GM23338 (cell line): ENCODE data around the gene SCNN1B. TPM values are rescaled to one million over a fixed set of nuclear protein-coding genes. Genes with fewer than 3 reads are reported as not detected.

Experiments
- ATAC-seq: fragments of 200-7000 bp; cut with Tn5 transposase; 3 replicates; pipeline ENCODE4 v1.9.1; 2020
- DNase-seq: peaks from one replicate; pipeline ENCODE4 v3.0.0-alpha.2; 2015; ENCODE audit warnings: low spot score
- H2AFZ ChIP-seq: fragments of 200-600 bp; sonication (generic); 2 replicates; pipeline ENCODE4 v1.8.0; 2016; ENCODE audit warnings: antibody characterized with exemption, mild to moderate bottlenecking, moderate library complexity
- H3F3A ChIP-seq: fragments of 200-600 bp; sonication (generic); replicated peaks from 2 replicates; pipeline ENCODE4 v1.8.0; 2017; ENCODE audit warnings: antibody characterized with exemption, mixed run types, low read depth
- H3K27ac ChIP-seq: fragments of 200-600 bp; sonication (generic); 2 replicates; pipeline ENCODE4 v1.6.1; 2016; ENCODE audit warnings: low read depth
- H3K27me3 ChIP-seq: fragments of 200-600 bp; sonication (generic); 2 replicates; pipeline ENCODE4 v1.8.0; 2016; ENCODE audit warnings: mild to moderate bottlenecking, mixed run types, moderate library complexity; ENCODE audit not compliant: insufficient read depth
- H3K36me3 ChIP-seq: fragments of 200-600 bp; sonication (generic); 2 replicates; pipeline ENCODE4 v1.8.0; 2016; ENCODE audit warnings: mild to moderate bottlenecking; ENCODE audit not compliant: insufficient read depth
- H3K4me1 ChIP-seq: fragments of 200-600 bp; sonication (generic); 2 replicates; pipeline ENCODE4 v1.8.0; 2016; ENCODE audit warnings: mild to moderate bottlenecking, moderate library complexity; ENCODE audit not compliant: insufficient read depth
- H3K4me2 ChIP-seq: fragments of 200-600 bp; sonication (generic); 2 replicates; pipeline ENCODE4 v1.7.1; 2017; ENCODE audit warnings: mixed run types
- H3K4me3 ChIP-seq: fragments of 200-600 bp; sonication (generic); 2 replicates; pipeline ENCODE4 v1.6.1; 2016; ENCODE audit warnings: mixed run types
- H3K79me2 ChIP-seq: fragments of 200-600 bp; sonication (generic); replicated peaks from 2 replicates; pipeline ENCODE4 v1.8.0; 2017; ENCODE audit warnings: mild to moderate bottlenecking; ENCODE audit not compliant: insufficient read depth
- H3K9me2 ChIP-seq: fragments of 200-600 bp; sonication (generic); 2 replicates; pipeline ENCODE4 v1.8.0; 2017; ENCODE audit not compliant: insufficient read depth
- H4K20me1 ChIP-seq: fragments of 200-600 bp; sonication (generic); replicated peaks from 2 replicates; pipeline ENCODE4 v1.8.0; 2017; ENCODE audit warnings: mild to moderate bottlenecking; ENCODE audit not compliant: insufficient read depth
- H3K27ac Mint-ChIP-seq: 2 replicates; pipeline ENCODE4 v1.8.0; 2020; ENCODE audit warnings: inconsistent platforms, mild to moderate bottlenecking, moderate library complexity, mixed read lengths
- H3K27me3 Mint-ChIP-seq: 3 replicates; pipeline ENCODE4 v1.8.0; 2022; ENCODE audit warnings: low read depth, mild to moderate bottlenecking, moderate library complexity, mixed read lengths, inconsistent platforms; ENCODE audit not compliant: insufficient read depth, poor library complexity
- H3K36me3 Mint-ChIP-seq: 3 replicates; pipeline ENCODE4 v1.8.0; 2021; ENCODE audit warnings: low read depth, mild to moderate bottlenecking, inconsistent platforms, moderate library complexity, mixed read lengths
- H3K4me1 Mint-ChIP-seq: 3 replicates; pipeline ENCODE4 v1.8.0; 2020; ENCODE audit warnings: mild to moderate bottlenecking, inconsistent platforms, mixed read lengths
- H3K4me3 Mint-ChIP-seq: 3 replicates; pipeline ENCODE4 v1.8.0; 2021; ENCODE audit warnings: moderate library complexity, mild to moderate bottlenecking, inconsistent platforms, mixed read lengths
- H3K9me3 Mint-ChIP-seq: 3 replicates; pipeline ENCODE4 v1.8.0; 2020; ENCODE audit warnings: moderate library complexity, mild to moderate bottlenecking, inconsistent platforms, mixed read lengths
- CREB1 ChIP-seq: fragments of 250-450 bp; sonication (Bioruptor Pico); IDR thresholded peaks from 2 replicates; pipeline ENCODE4 v1.5.0; 2020; ENCODE audit warnings: low read depth, mild to moderate bottlenecking, moderate library complexity
- EZH2phosphoT487 ChIP-seq: fragments of 200-600 bp; sonication (generic); IDR thresholded peaks from one replicate; pipeline ENCODE4 v1.8.1; 2018; ENCODE audit warnings: antibody characterized with exemption; ENCODE audit not compliant: unreplicated experiment
- JUNB ChIP-seq: IDR thresholded peaks from one replicate; pipeline ENCODE4 v1.6.1; 2016; ENCODE audit warnings: antibody characterized with exemption; ENCODE audit not compliant: unreplicated experiment
- STAT1 ChIP-seq: IDR thresholded peaks from one replicate; pipeline ENCODE4 v1.6.1; 2016; ENCODE audit warnings: antibody characterized with exemption; ENCODE audit not compliant: unreplicated experiment
- ZNF331 ChIP-seq: fragments of 250-450 bp; sonication (Bioruptor Pico); IDR thresholded peaks from 2 replicates; pipeline ENCODE4 v1.5.0; 2020; ENCODE audit warnings: low read depth, mild to moderate bottlenecking, moderate library complexity
- polyA plus RNA-seq: library from polyadenylated mRNA; unstranded; fragments of >200 nt; fragmentation: Nextera tagmentation; extraction: Ambion mirVana; gene quantifications from 2 replicates; pipeline ENCODE4 v1.2.1, GENCODE V29; 2016
- total RNA-seq: library from RNA; depleted of rRNA; stranded (reverse); fragments of >200 nt; shearing (Covaris generic); gene quantifications from 2 replicates; pipeline ENCODE4 v1.2.3, GENCODE V29; 2014
- TF ChIP-seq, protein P1 (sequence below): fragments of 250-450 bp; sonication (Bioruptor Pico); IDR thresholded peaks from 2 replicates; pipeline ENCODE4 v1.5.0; 2020; ENCODE audit warnings: mild to moderate bottlenecking, moderate library complexity

SCNN1B gene
- total and polyA plus RNA-seq, 2 experiments from 2014 or later: 0.78 to 1.1 TPM

DNA sequence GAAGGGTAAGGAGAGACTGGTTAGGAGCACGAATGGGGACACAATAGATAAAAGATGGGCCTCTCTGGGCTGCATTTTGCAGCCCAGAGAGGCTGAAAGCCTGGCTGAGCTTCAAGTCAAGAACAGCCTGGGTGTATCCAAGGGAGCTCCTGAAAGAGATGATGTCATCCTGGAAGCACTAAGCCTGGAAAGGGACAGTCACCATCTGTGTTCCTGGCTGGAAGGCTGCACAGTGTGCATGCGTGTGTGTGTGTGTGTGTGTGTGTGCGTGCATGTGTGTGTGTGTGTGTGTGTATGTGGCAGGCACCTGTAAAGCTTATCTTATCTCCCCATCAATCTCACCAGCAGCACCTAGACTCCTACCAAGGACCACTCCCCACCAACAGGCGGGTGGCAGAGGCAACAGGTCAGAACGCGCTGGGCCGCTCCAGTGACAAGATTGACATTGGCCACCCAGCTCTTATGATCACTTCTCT, 106.8 kb downstream of the SCNN1B start (continued):
- TF ChIP-seq, protein P1, sequence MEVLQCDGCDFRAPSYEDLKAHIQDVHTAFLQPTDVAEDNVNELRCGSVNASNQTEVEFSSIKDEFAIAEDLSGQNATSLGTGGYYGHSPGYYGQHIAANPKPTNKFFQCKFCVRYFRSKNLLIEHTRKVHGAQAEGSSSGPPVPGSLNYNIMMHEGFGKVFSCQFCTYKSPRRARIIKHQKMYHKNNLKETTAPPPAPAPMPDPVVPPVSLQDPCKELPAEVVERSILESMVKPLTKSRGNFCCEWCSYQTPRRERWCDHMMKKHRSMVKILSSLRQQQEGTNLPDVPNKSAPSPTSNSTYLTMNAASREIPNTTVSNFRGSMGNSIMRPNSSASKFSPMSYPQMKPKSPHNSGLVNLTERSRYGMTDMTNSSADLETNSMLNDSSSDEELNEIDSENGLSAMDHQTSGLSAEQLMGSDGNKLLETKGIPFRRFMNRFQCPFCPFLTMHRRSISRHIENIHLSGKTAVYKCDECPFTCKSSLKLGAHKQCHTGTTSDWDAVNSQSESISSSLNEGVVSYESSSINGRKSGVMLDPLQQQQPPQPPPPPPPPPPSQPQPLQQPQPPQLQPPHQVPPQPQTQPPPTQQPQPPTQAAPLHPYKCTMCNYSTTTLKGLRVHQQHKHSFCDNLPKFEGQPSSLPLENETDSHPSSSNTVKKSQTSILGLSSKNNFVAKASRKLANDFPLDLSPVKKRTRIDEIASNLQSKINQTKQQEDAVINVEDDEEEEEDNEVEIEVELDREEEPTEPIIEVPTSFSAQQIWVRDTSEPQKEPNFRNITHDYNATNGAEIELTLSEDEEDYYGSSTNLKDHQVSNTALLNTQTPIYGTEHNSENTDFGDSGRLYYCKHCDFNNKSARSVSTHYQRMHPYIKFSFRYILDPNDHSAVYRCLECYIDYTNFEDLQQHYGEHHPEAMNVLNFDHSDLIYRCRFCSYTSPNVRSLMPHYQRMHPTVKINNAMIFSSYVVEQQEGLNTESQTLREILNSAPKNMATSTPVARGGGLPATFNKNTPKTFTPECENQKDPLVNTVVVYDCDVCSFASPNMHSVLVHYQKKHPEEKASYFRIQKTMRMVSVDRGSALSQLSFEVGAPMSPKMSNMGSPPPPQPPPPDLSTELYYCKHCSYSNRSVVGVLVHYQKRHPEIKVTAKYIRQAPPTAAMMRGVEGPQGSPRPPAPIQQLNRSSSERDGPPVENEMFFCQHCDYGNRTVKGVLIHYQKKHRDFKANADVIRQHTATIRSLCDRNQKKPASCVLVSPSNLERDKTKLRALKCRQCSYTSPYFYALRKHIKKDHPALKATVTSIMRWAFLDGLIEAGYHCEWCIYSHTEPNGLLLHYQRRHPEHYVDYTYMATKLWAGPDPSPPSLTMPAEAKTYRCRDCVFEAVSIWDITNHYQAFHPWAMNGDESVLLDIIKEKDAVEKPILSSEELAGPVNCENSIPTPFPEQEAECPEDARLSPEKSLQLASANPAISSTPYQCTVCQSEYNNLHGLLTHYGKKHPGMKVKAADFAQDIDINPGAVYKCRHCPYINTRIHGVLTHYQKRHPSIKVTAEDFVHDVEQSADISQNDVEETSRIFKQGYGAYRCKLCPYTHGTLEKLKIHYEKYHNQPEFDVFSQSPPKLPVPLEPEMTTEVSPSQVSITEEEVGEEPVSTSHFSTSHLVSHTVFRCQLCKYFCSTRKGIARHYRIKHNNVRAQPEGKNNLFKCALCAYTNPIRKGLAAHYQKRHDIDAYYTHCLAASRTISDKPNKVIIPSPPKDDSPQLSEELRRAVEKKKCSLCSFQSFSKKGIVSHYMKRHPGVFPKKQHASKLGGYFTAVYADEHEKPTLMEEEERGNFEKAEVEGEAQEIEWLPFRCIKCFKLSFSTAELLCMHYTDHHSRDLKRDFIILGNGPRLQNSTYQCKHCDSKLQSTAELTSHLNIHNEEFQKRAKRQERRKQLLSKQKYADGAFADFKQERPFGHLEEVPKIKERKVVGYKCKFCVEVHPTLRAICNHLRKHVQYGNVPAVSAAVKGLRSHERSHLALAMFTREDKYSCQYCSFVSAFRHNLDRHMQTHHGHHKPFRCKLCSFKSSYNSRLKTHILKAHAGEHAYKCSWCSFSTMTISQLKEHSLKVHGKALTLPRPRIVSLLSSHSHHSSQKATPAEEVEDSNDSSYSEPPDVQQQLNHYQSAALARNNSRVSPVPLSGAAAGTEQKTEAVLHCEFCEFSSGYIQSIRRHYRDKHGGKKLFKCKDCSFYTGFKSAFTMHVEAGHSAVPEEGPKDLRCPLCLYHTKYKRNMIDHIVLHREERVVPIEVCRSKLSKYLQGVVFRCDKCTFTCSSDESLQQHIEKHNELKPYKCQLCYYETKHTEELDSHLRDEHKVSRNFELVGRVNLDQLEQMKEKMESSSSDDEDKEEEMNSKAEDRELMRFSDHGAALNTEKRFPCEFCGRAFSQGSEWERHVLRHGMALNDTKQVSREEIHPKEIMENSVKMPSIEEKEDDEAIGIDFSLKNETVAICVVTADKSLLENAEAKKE: no peak
- TF ChIP-seq ZNF331 (CRISPR knock-in tag) (no peak), STAT1 (no peak), JUNB (no peak), EZH2phosphoT487 (no peak), CREB1 (no peak)

DNA sequence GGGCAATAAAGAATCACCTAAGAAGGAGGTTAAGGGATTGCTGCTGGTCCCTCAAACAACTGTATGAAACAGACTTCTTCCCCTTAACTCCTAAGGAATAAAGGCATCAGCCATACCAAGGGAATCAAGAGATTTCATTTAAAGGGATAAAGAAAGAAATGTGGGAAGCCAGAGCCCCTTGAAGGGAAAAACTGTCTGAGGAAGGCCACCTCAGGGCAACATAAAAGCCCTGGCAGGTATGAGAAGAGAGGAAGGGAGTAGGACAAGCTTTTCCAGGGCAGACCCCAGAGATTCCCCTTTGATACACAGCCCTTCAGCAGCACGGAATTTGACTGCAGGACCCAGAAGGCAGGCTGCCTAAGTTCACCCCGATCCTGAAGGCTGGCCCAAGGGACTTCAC, 107.4 kb downstream of the SCNN1B start:
- Histone ChIP-seq H3K27me3 (no peaks in the 10 kb centered on the region), H4K20me1 (no peaks in the 10 kb centered on the region), H3F3A (no peaks in the 10 kb centered on the region), H3K27ac (peak overlapping the region; percentile 79), H3K4me2 (no peak overlapping the region), H2AFZ (no peak overlapping the region), H3K4me3 (no peak overlapping the region), H3K36me3 (peaks cover 11% of the 10 kb centered on the region; the same call in 1 of the 2 replicates), H3K79me2 (no peaks in the 10 kb centered on the region), H3K9me2 (no peaks in the 10 kb centered on the region), H3K4me1 (peaks cover 16% of the 10 kb centered on the region)
- Mint-ChIP-seq H3K4me3 (no peak overlapping the region), H3K27ac (0 out of 2 replicates have a peak overlapping the region, but pooled peaks have one; percentile 33), H3K27me3 (peaks cover 3% of the 10 kb centered on the region), H3K9me3 (no peaks in the 10 kb centered on the region), H3K4me1 (peaks cover 20% of the 10 kb centered on the region), H3K36me3 (peaks cover 16% of the 10 kb centered on the region)
- DNase-seq (no peak), ATAC-seq (peak; percentile 56)
- TF ChIP-seq, protein P1: no peak
